Activated B cell treated with CpG ODN at 0.5 μM for 24 hours (primary cell): ENCODE results near the gene ADCY3. TPM values are rescaled to one million over a fixed set of nuclear protein-coding genes. Genes with fewer than 3 reads are reported as not detected.

Experiments
- ATAC-seq: fragments of 200-7000 bp; cut with Tn5 transposase; one replicate; pipeline ENCODE4 v1.10.0; 2021; ENCODE audit warnings: low read depth, mild to moderate bottlenecking, moderate library complexity
- CTCF ChIA-PET: fragments of 350-600 bp; sonication (Branson Sonifier 250); formaldehyde crosslinking; loops from one replicate; lab custom pipeline; 2021; ENCODE audit warnings: antibody characterized with exemption; lab: Charles Lee
- POLR2A ChIA-PET: fragments of 350-600 bp; sonication (Branson Sonifier 250); formaldehyde crosslinking; loops from one replicate; lab custom pipeline; 2021; ENCODE audit warnings: antibody characterized with exemption; lab: Charles Lee
- DNase-seq: peaks from one replicate; pipeline ENCODE4 v3.0.0; 2022
- H3K27ac Mint-ChIP-seq: one replicate; pipeline ENCODE4 v1.8.0; 2020; ENCODE audit warnings: mixed read lengths
- H3K27me3 Mint-ChIP-seq: one replicate; pipeline ENCODE4 v1.8.0; 2021; ENCODE audit warnings: mixed read lengths
- H3K36me3 Mint-ChIP-seq: one replicate; pipeline ENCODE4 v1.8.0; 2021; ENCODE audit warnings: low read depth, mixed read lengths
- H3K4me1 Mint-ChIP-seq: one replicate; pipeline ENCODE4 v1.8.0; 2021; ENCODE audit warnings: mixed read lengths
- H3K4me3 Mint-ChIP-seq: one replicate; pipeline ENCODE4 v1.8.0; 2020; ENCODE audit warnings: mild to moderate bottlenecking, mixed read lengths
- H3K9me3 Mint-ChIP-seq: one replicate; pipeline ENCODE4 v1.8.0; 2020; ENCODE audit warnings: mixed read lengths
- CTCF ChIP-seq: fragments of 200-600 bp; IDR thresholded peaks from one replicate; pipeline ENCODE4 v1.8.0; 2022; ENCODE audit warnings: antibody characterized with exemption, mild to moderate bottlenecking
- intact Hi-C: fragments of 100-400 bp; cut with micrococcal nuclease; formaldehyde crosslinking; loops from one replicate; pipeline ENCODE4 v1.15.1; 2024
- total RNA-seq: library from RNA; stranded (reverse); gene quantifications from 2 replicates; pipeline ENCODE4 v1.2.3, GENCODE V29; 2022

ADCY3 gene
- total RNA-seq, 1 donor from 2014 or later = 126 TPM

- H3K4me1 Mint-ChIP-seq = peaks cover 17% of the 10 kb centered on the region
- H3K27me3 Mint-ChIP-seq = no peaks in the 10 kb centered on the region
- ChIA-PET CTCF (no interaction called here), POLR2A (interaction anchor here (1.0 kb wide), 1 partner anchor 46 kb away, joined by 6 read pairs; no protein-coding TSS in a partner anchor)
- no peak overlapping the region for H3K4me3 Mint-ChIP-seq
- H3K36me3 Mint-ChIP-seq = no peaks in the 10 kb centered on the region
- ATAC-seq = no peak
- H3K9me3 Mint-ChIP-seq = no peaks in the 10 kb centered on the region
- no peak overlapping the region for H3K27ac Mint-ChIP-seq
- intact Hi-C loops = no loop called here
- no peak for DNase-seq
- TF ChIP-seq CTCF = no peak
Observed at GRCh38 chr2:24924266-24924665, 4.2 kb upstream of the ADCY3 start.

- intact Hi-C loops = no loop called here
- Mint-ChIP-seq H3K4me3 (no peak overlapping the region), H3K27ac (no peak overlapping the region), H3K27me3 (no peaks in the 10 kb centered on the region), H3K9me3 (no peaks in the 10 kb centered on the region), H3K4me1 (peaks cover 26% of the 10 kb centered on the region), H3K36me3 (no peaks in the 10 kb centered on the region)
- no peak for DNase-seq
- ChIA-PET CTCF (no interaction called here), POLR2A (no interaction called here)
- no peak for TF ChIP-seq CTCF
- ATAC-seq = no peak
Observed at GRCh38 chr2:24923106-24923505, 3.1 kb upstream of the ADCY3 start.

- CTCF ChIA-PET = no interaction called here
- TF ChIP-seq CTCF = no peak
- intact Hi-C loops = no loop called here
Observed at GRCh38 chr2:24922556-24922955, 2.5 kb upstream of the ADCY3 start.

GRCh38 chr2:24920809-24921441 is 888 bp upstream of the ADCY3 start:
- intact Hi-C loops = loop anchor here (1.0 to 2.0 kb wide), 3 partner anchors 34 to 128 kb away; partner anchors contain the start of genes CENPO and PTRHD1
- Mint-ChIP-seq H3K9me3 (no peaks in the 10 kb centered on the region), H3K4me1 (peaks cover 24% of the 10 kb centered on the region), H3K36me3 (no peaks in the 10 kb centered on the region), H3K27me3 (no peaks in the 10 kb centered on the region), H3K4me3 (peak overlapping the region; percentile 79), H3K27ac (no peak overlapping the region)
- POLR2A ChIA-PET = interaction anchor here (1.1 kb wide), 1 partner anchor 52 kb away, joined by 3 read pairs; no protein-coding TSS in a partner anchor
- CTCF ChIA-PET = no interaction called here
- TF ChIP-seq CTCF = no peak
- no peak for ATAC-seq
- no peak for DNase-seq

More at GRCh38 chr2:24922556-24922955, 2.5 kb upstream of the ADCY3 start:
- H3K27ac Mint-ChIP-seq = no peak overlapping the region
- no peaks in the 10 kb centered on the region for H3K36me3 Mint-ChIP-seq
- ATAC-seq = no peak
- no peaks in the 10 kb centered on the region for H3K27me3 Mint-ChIP-seq
- H3K4me1 Mint-ChIP-seq = peaks cover 30% of the 10 kb centered on the region
- H3K4me3 Mint-ChIP-seq = no peak overlapping the region
- no peak for DNase-seq
- H3K9me3 Mint-ChIP-seq = no peaks in the 10 kb centered on the region
- POLR2A ChIA-PET = no interaction called here

GRCh38 chr2:24919506-24920097 is 435 bp downstream of the ADCY3 start:
- Mint-ChIP-seq H3K4me3 (peak overlapping the region; percentile 88), H3K9me3 (no peaks in the 10 kb centered on the region), H3K27ac (peak overlapping the region; percentile 82), H3K36me3 (no peaks in the 10 kb centered on the region), H3K27me3 (no peaks in the 10 kb centered on the region), H3K4me1 (peaks cover 24% of the 10 kb centered on the region)
- DNase-seq (no peak), ATAC-seq (peak; percentile 15)
- POLR2A ChIA-PET = interaction anchor here (0.6 to 1.0 kb wide), 2 partner anchors 33 to 444 kb away, joined by 3 to 5 read pairs; no protein-coding TSS in a partner anchor
- CTCF ChIA-PET = no interaction called here
- TF ChIP-seq CTCF = no peak
- intact Hi-C loops = loop anchor here (1.0 to 2.0 kb wide), 3 partner anchors 33 to 126 kb away; partner anchors contain the start of genes CENPO and PTRHD1
